Mesenchymal stem cell (in vitro differentiated cells and primary cell): ENCODE results near the gene EXD2.
A peak's percentile ranks its signal among the peaks of the same experiment; 100 is the strongest.

Experiments
- DNase-seq: peaks from one replicate; pipeline ENCODE4 v3.0.0-alpha.2; 2013
- H2AFZ ChIP-seq: one replicate; pipeline ENCODE4 v1.6.1; 2013; ENCODE audit warnings: low read depth, mild to moderate bottlenecking, control low read depth, inconsistent platforms, low read length, moderate library complexity
- H2AK5ac ChIP-seq: 2 replicates; pipeline ENCODE4 v1.6.1; 2013; ENCODE audit warnings: low read length, moderate library complexity, mild to moderate bottlenecking, inconsistent platforms; ENCODE audit not compliant: severe bottlenecking
- H2BK120ac ChIP-seq: one replicate; pipeline ENCODE4 v1.6.1; 2013; ENCODE audit warnings: low read depth, mild to moderate bottlenecking, inconsistent platforms, low read length, moderate library complexity
- H2BK12ac ChIP-seq, 2 experiments: one replicate each; pipeline ENCODE4 v1.6.1; 2013; ENCODE audit warnings: inconsistent platforms in 2 of 2, low read length in 2 of 2, mild to moderate bottlenecking in 2 of 2, moderate library complexity in 2 of 2, control low read depth in 1 of 2
- H2BK15ac ChIP-seq: one replicate; pipeline ENCODE4 v1.6.1; 2013; ENCODE audit warnings: mild to moderate bottlenecking, low read depth, inconsistent platforms; ENCODE audit not compliant: poor library complexity, severe bottlenecking
- H2BK5ac ChIP-seq: 2 replicates; pipeline ENCODE4 v1.6.1; 2013; ENCODE audit warnings: low read depth, mild to moderate bottlenecking, low read length, control low read depth, inconsistent platforms; ENCODE audit not compliant: poor library complexity, severe bottlenecking
- H3K14ac ChIP-seq, 2 experiments: one replicate each; pipeline ENCODE4 v1.6.1; 2013; ENCODE audit warnings: inconsistent platforms in 2 of 2, low read length in 2 of 2, control low read depth in 1 of 2, mild to moderate bottlenecking in 1 of 2, moderate library complexity in 1 of 2
- H3K18ac ChIP-seq, 2 experiments: one replicate each; pipeline ENCODE4 v1.6.1; 2013; ENCODE audit warnings: inconsistent platforms in 2 of 2, low read length in 2 of 2, control low read depth in 1 of 2, low read depth in 1 of 2, mild to moderate bottlenecking in 1 of 2
- H3K23ac ChIP-seq, 2 experiments: one replicate each; pipeline ENCODE4 v1.6.1; 2013; ENCODE audit warnings: inconsistent platforms in 2 of 2, low read length in 2 of 2, mild to moderate bottlenecking in 2 of 2, moderate library complexity in 2 of 2, control low read depth in 1 of 2
- H3K27ac ChIP-seq: 2 replicates; pipeline ENCODE4 v1.5.1; 2013; ENCODE audit warnings: mild to moderate bottlenecking, moderate library complexity, low read length, control low read depth, inconsistent platforms; ENCODE audit not compliant: poor library complexity, severe bottlenecking
- H3K27me3 ChIP-seq, 2 experiments: 2 replicates each; pipeline versions ENCODE4 v1.6.1 to v1.7.0; 2013; ENCODE audit warnings: low read length in 2 of 2, mild to moderate bottlenecking in 2 of 2, moderate library complexity in 2 of 2, control low read depth in 1 of 2, inconsistent platforms in 1 of 2; ENCODE audit not compliant: control insufficient read depth in 1 of 2, insufficient read depth in 1 of 2
- H3K36me3 ChIP-seq, 2 experiments: 2 replicates each; pipeline versions ENCODE4 v1.6.1 to v1.7.0; 2013; ENCODE audit warnings: low read length in 2 of 2, control low read depth in 1 of 2, inconsistent platforms in 1 of 2, low read depth in 1 of 2, mild to moderate bottlenecking in 1 of 2; ENCODE audit not compliant: insufficient read depth in 2 of 2, control insufficient read depth in 1 of 2
- H3K4ac ChIP-seq, 2 experiments: one replicate each; pipeline ENCODE4 v1.6.1; 2013; ENCODE audit warnings: inconsistent platforms in 2 of 2, low read length in 2 of 2, mild to moderate bottlenecking in 2 of 2, moderate library complexity in 2 of 2, control low read depth in 1 of 2, low read depth in 1 of 2
- H3K4me1 ChIP-seq: 2 replicates; pipeline ENCODE4 v1.6.1; 2013; ENCODE audit warnings: low read depth, low read length, control low read depth; ENCODE audit not compliant: control insufficient read depth, insufficient read depth
- H3K4me2 ChIP-seq: 2 replicates; pipeline ENCODE4 v1.6.1; 2013; ENCODE audit warnings: low read length, mild to moderate bottlenecking, inconsistent platforms; ENCODE audit not compliant: poor library complexity, severe bottlenecking
- H3K4me3 ChIP-seq, 2 experiments: 2 replicates each; pipeline versions ENCODE4 v1.5.1 to v1.7.0; 2013; ENCODE audit warnings: low read length in 2 of 2, mild to moderate bottlenecking in 2 of 2, control low read depth in 1 of 2, low read depth in 1 of 2; ENCODE audit not compliant: insufficient read depth in 1 of 2
- H3K79me1 ChIP-seq: replicated peaks from 2 replicates; pipeline ENCODE4 v1.6.1; 2013; ENCODE audit warnings: mild to moderate bottlenecking, control low read depth, low read length, inconsistent platforms; ENCODE audit not compliant: poor library complexity, severe bottlenecking
- H3K9ac ChIP-seq: 2 replicates; pipeline ENCODE4 v1.7.0; 2013; ENCODE audit warnings: mild to moderate bottlenecking, low read length, moderate library complexity
- H3K9me3 ChIP-seq: 2 replicates; pipeline ENCODE4 v1.7.0; 2013; ENCODE audit warnings: mild to moderate bottlenecking, low read length; ENCODE audit not compliant: control insufficient read depth
- H4K8ac ChIP-seq: one replicate; pipeline ENCODE4 v1.6.1; 2013; ENCODE audit warnings: inconsistent platforms, mild to moderate bottlenecking, low read length, moderate library complexity
- H4K91ac ChIP-seq: one replicate; pipeline ENCODE4 v1.6.1; 2013; ENCODE audit warnings: mild to moderate bottlenecking, low read length, inconsistent platforms
- WGBS: methylation state at CpG from one replicate; pipeline ENCODE4 v1.1.7; 2013; ENCODE audit warnings: mixed read lengths; 5-methylcytosine and 5-hydroxymethylcytosine counted together

Gene EXD2

GRCh38 chr14:69149461-69150244, 41.6 kb upstream of the EXD2 start:
- Histone ChIP-seq H3K9ac (peak overlapping the region; percentile 7), H3K23ac (no peak overlapping the region), H3K4me3 (no peak overlapping the region), H4K91ac (no peak overlapping the region), H3K4me2 (no peak overlapping the region), H2BK120ac (no peak overlapping the region), H3K4me1 (peaks cover 5% of the 10 kb centered on the region), H3K27me3 (no peaks in the 10 kb centered on the region), H2BK12ac (no peak overlapping the region), H3K18ac (no peak overlapping the region), H3K27ac (peak overlapping the region; percentile 32), H2BK15ac (no peak overlapping the region), H3K14ac (no peak overlapping the region), H3K4ac (no peak overlapping the region), H3K79me1 (peaks cover 4% of the 10 kb centered on the region), H3K36me3 (peaks cover 0 to 23% of the 10 kb centered on the region in 2 experiments), H4K8ac (no peak overlapping the region), H2AFZ (no peak overlapping the region), H3K9me3 (no peaks in the 10 kb centered on the region), H2BK5ac (no peak overlapping the region), H2AK5ac (no peak overlapping the region)
- no peak for DNase-seq
- 69% methylated on average over 2 of the region's 2 CpGs for WGBS

- WGBS, result under 1% methylated on average over 48 of the region's 57 CpGs
- peak overlapping the region; percentile 93 for H2AK5ac ChIP-seq
These were observed 39.7 kb upstream of the EXD2 start for GRCh38 chr14:69151458-69152180.

GRCh38 chr14:69152181-69152901, 39.0 kb upstream of the EXD2 start:
- Histone ChIP-seq H3K4me3 (peak overlapping the region; percentile 86 to 93), H3K9ac (peak overlapping the region; percentile 96), H3K27me3 (no peaks in the 10 kb centered on the region), H3K23ac (peak overlapping the region in 1 of 2 experiments; percentile 87), H3K79me1 (peaks cover 2% of the 10 kb centered on the region), H3K4me1 (peaks cover 5% of the 10 kb centered on the region), H3K4me2 (peak overlapping the region; percentile 63), H3K27ac (peak overlapping the region; percentile 97), H2BK120ac (peak overlapping the region; percentile 83), H3K18ac (peak overlapping the region; percentile 91 to 97), H3K4ac (peak overlapping the region; percentile 92 to 98), H3K9me3 (no peaks in the 10 kb centered on the region), H2AFZ (no peak overlapping the region), H2BK5ac (peak overlapping the region; percentile 92), H2BK12ac (peak overlapping the region; percentile 66 to 83), H2BK15ac (peak overlapping the region; percentile 94), H2AK5ac (no peak overlapping the region), H3K36me3 (peaks cover 0 to 11% of the 10 kb centered on the region in 2 experiments), H4K8ac (peak overlapping the region; percentile 96), H4K91ac (peak overlapping the region; percentile 89), H3K14ac (peak overlapping the region in 1 of 2 experiments; percentile 72)
- DNase-seq, result peak; percentile 55
- 1% methylated on average over 35 of the region's 38 CpGs for WGBS

More at GRCh38 chr14:69151458-69152180, 39.7 kb upstream of the EXD2 start:
- peak overlapping the region; percentile 90 to 97 for H3K18ac ChIP-seq
- H3K27me3 ChIP-seq, result no peaks in the 10 kb centered on the region
- peaks cover 3% of the 10 kb centered on the region for H3K79me1 ChIP-seq
- no peaks in the 10 kb centered on the region for H3K9me3 ChIP-seq
- peak overlapping the region; percentile 75 to 98 for H3K4ac ChIP-seq
- H2BK120ac ChIP-seq, result peak overlapping the region; percentile 79
- H2BK15ac ChIP-seq, result peak overlapping the region; percentile 94
- DNase-seq, result peak; percentile 77
- H3K36me3 ChIP-seq, result peaks cover 0 to 18% of the 10 kb centered on the region in 2 experiments
- peak overlapping the region; percentile 66 to 70 for H2BK12ac ChIP-seq
- peak overlapping the region; percentile 81 to 92 for H3K14ac ChIP-seq
- H4K91ac ChIP-seq, result peak overlapping the region; percentile 80
- peak overlapping the region; percentile 96 for H3K9ac ChIP-seq
- H3K27ac ChIP-seq, result peak overlapping the region; percentile 97
- H3K4me2 ChIP-seq, result peak overlapping the region; percentile 71
- peaks cover 5% of the 10 kb centered on the region for H3K4me1 ChIP-seq
- peak overlapping the region in 1 of 2 experiments; percentile 87 for H3K23ac ChIP-seq
- H2AFZ ChIP-seq, result peak overlapping the region; percentile 81
- peak overlapping the region; percentile 86 to 93 for H3K4me3 ChIP-seq
- H2BK5ac ChIP-seq, result peak overlapping the region; percentile 92
- H4K8ac ChIP-seq, result peak overlapping the region; percentile 96
